ENCODE measurements around the gene DCANP1.
A peak's percentile ranks its signal among the peaks of the same experiment; 100 is the strongest.

Gene DCANP1

DNA sequence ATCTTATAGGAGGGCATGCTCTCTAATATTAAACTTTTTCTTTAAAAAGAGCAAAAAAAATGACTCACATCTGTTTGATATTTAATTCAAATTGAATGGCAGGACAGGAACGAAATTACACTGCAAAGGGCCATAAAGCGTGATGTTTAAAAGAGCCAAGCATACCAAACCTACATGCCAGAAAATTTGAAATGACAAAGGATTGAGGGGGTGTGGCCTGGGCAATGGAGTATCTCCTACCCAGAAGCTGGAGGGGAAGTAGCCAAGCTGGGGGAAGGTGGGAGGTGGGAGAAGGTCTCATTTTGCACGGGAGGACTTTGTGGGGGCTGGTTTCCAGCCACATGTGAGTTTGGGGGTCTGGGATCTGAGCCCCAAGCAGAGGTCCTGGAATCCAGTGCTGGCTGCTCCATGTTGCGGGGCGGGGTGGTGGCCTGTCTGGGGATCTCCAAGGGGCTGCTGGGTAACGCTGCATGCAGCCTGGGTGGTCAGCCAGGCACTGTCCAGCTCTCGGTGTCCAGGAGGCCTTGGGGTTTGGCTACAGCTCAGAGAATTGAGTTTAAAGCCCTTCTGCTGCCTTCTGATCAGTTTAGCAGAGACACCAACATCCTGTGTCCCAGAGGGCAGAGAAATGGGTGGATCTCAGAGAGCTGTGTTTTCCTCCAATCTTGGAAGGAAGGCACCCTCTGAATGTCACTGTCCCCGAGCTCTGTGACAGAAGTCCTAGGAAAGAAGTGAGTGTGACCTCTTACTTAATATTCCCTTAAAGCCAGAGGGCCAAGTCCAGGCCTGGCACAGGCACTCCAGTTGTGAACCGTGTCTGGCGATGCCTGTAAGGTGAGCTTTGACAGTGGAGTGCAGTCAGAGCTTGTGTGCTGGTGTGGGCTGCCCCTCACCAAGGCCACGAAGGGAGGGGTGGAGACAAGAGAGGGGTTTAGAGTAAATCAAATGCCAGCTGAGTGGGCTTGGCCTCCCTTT lies 7.6 kb downstream of the DCANP1 start:
- DNase-seq, result peak; percentile 73

GRCh38 chr5:135438636-135439221 lies 8.4 kb downstream of the DCANP1 start:
- DNase-seq, result peak; percentile 67

- peak; percentile 90 for DNase-seq
These were observed 9.2 kb downstream of the DCANP1 start for GRCh38 chr5:135437796-135438560.

- peak; percentile 38 for DNase-seq
These were observed 9.7 kb downstream of the DCANP1 start for GRCh38 chr5:135437422-135437795.

DNA sequence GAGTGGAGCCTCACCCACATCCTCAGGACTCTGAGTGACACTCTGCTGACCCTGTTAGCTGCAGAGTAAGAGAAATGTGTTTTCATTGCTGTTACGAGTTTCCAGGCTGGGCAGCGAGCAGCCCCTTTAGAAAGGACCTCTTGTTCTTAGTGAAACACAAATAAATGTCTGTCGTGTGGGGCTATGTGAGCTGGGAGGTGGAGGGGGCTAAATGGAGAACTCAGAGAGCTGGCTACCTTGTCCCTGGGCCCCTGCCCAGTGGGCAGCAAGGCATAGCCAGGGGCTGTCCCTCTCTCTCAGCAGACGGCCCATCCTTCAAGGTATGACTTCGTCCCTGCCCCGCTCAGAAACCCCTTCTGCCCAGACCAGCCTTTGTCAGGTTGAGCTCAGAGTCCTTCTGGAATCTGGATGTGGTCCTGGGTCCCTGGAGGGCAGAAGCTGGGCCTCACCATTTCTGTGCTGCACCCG lies 10.2 kb downstream of the DCANP1 start:
- peak; percentile 37 for DNase-seq

DNA sequence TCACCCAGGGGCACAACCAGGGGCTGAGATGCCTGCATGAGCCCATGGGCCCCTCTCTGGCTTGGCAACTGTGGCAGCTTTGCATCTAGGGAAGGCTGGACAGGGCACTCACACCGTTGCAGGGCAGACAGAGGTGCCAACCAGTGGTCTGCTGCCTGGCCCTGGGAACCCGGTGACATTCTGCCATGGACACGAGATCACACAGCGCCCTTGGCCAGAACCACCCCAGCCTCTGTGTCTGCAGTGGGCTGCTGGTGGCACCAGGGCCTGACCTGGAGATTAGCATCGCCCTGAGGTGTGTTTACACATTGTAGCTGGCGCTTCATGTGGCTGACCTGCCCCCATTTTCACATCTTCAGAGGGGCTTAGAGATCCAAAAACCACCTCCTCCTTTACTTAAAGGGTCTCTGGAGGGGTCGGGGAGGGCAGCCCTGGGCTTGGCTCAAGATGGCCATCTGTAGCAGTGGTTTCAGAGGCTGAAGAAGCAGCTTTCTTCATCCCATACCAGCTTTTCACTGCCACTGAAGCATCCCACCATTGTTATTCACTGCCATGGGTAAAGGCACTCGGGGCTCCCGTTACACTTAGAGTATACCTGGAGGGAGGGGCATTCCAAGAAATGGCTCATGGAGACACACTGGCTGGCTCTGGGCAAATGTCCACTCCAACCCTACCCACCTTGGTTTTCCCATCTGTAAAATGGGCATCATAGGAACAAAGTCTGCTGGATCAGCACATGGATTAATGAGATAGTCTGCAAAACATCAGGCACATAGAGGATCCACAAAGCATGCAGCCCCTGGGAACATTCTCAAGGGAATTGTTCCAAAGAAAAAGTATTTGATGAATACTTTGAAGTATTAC lies 11.4 kb downstream of the DCANP1 start:
- DNase-seq, result peak; percentile 25

GRCh38 chr5:135434591-135435466 lies 12.3 kb downstream of the DCANP1 start:
- peak; percentile 30 for DNase-seq

DNA sequence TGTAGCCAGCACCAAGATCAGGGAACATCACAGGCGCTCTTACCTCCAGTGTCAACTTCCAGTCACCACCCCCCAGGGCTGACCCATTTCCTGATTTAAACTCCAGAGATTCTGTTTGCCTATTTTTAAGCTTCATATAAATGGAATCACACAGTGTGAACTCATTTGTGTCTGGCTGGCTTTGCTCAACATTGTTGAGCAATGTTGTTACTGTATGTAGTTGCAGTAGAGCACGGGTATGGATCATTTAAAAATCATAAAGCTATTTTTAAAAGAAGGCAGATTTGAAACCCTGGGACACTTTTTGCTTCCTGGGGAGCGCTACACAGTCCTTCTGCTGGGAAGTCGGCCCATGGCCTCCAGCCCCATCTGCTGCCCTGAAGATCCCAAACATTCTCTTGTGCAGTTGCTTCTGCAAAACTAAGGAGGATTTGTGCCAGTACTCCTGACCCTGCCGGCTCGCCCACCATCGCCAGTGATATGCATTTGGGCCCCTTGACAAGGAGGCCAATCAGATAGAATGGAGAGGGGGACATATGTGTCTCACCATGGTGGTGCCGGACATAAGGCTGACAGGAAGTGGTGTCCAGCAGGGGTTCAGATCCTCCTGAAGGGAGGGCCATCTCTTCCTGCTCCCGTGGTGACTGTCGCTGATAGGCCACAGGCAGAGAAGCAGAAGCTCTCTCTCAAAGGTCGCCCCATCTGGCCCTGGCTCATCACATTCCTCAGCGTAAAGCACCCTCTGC lies 13.3 kb downstream of the DCANP1 start:
- peak; percentile 45 for DNase-seq

DNA sequence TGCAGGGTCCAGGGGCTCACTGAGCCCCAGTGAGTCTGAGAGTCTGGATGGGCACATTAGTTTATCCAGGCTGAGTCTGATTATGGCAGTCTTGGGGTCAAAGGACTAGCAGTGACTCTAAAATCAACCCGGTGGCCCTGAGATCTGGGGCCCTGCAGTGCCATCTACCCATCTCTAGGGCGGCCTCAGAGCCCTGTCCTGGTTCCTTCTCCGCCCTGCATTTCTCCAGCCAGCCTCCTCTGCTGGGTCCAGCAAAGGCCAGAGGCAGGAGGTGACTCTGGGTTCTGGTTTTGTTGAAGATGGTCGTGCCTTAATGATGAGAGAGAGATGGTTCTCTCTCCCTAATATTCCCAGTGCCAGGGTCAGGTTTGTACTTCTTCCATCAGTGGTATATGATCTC lies 15.0 kb downstream of the DCANP1 start:
- no peak for DNase-seq

- DNase-seq, result no peak
These were observed 17.1 kb downstream of the DCANP1 start for GRCh38 chr5:135430135-135430437.

DNA sequence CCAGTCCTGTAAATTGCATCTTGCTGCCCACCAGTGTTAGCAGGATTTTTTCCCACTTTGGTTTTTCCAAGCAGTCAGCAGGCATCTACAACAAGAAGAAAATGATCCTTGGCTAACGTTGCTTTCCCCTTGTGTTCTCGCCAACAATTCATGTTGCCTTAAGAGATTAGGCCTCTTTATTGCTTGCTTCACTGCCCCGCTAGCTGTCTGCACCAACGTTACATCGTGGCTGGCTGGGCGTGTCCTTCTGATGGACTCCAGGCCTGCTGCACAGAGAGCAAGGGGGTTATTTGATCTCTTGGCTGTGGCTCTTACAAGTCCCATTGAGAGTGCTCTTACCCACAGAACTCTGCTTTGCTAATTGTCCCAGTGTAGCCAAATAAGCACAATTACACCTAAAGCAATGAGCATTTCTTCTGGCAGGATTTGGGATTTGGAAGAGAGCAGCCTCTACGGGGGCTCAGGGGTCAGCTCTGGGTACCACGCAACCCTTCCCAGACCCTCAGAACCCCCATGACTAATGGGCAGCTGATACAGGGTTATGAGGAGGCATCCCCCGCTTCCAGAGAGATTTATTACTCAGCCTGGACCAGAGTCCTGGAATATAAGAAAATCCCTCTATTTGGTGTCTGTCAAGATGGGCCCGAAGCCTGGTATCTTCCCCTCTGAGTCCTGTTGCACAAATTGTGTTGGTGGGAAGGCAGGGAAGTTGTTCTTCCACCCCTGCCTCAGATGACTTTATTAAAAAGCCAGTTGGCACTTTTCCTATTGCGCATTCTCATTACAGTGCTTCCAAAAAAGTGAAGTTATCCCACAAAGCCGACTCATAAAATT lies 17.6 kb downstream of the DCANP1 start:
- peak; percentile 81 for DNase-seq

DNA sequence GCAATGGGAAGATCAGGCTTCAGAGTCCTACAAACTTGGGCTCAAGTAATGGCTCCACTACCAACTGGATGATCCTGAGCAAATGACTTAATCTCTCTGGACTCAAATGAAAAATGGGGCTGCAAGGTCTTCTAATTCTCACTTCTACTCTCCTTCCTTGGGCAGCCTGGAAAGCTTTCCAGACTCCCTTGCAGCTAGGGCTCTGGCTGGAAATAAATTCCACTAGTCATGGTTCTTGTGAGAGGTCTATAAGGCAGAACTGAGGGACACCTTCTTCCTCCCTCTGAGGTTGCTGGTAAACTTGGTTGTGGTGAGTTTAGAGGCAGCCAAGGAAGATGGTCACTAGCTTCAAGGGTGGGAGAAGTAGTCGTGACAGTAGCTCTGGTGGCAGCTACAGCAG lies 18.6 kb downstream of the DCANP1 start:
- DNase-seq, result no peak

GRCh38 chr5:135426102-135427082 lies 20.8 kb downstream of the DCANP1 start:
- no peak for DNase-seq

DNA sequence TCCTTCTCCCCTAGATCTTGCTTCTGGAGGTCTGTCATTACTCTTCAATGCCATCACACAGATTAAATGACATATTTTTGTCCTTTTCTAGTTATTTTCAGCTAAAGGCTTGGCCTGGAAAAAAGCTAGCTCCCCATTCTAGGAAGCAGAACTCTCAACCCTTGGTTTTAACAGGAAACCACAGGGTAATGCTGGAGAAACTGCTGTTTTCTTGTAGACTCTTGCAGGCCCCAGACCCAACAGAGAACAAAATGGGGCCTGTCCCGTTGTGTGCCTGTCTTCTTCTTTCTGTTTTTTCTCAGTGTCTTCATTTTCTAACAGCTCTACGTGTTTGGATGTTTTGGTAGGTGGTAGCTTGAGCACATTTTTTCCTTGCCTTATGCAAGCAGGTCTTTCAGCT lies 21.5 kb downstream of the DCANP1 start:
- DNase-seq, result no peak

DNA sequence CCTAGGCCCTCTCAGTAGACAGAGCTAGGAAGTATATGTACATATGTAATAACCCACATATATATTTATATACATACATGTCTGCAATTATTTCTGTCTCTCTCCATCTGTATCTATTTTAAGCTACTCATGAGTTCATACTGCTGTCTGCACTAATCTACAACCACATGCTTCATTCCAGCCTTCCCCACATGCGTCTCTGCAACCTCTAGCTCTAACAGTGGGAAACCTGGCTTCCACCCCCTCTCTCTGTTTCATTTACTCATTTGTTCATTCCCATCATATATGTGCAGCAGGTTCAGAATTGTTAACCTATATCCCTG lies 23.3 kb downstream of the DCANP1 start:
- DNase-seq, result no peak

- no peak for DNase-seq
These were observed 23.9 kb downstream of the DCANP1 start for GRCh38 chr5:135423146-135423845.

GRCh38 chr5:135422419-135422818 lies 24.7 kb downstream of the DCANP1 start:
- no peak for DNase-seq

DNA sequence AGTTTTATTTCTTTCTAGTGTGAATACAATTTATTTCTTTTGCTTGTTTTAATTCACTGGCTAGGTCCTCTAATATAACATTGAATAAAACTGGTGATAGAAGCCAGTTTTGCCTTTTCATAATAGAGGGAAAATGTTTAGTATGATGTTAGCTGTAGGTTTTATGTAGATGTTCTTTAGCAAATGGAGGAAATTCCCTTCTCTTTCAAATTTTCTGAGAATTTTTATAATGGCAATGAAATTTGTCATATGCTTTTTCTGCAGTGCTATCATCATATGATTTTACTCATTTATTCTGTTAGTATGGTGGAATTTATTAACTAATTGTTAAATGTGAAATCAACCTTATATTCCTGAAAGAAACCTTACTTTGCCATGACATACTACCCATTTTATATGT lies 30.1 kb downstream of the DCANP1 start:
- DNase-seq, result no peak

All from femur (tissue), 1 donor.